HG03342 (cell line): ENCODE results near the gene ATF5.
"Not testable (repeated sequence)": the region's sequence is repeated elsewhere in the genome, so short reads cannot be mapped to it uniquely, and the experiment has no call there.

ENCODE experiments used
- ATAC-seq: cut with Tn5 transposase; IDR thresholded peaks from one replicate; pipeline ENCODE4 v1.9.1; 2021; ENCODE audit warnings: mild to moderate bottlenecking, moderate library complexity; ENCODE audit not compliant: unreplicated experiment

The ATF5 gene

GRCh38 chr19:49940482-49940791 is 11.4 kb downstream of the ATF5 start:
- no peak for ATAC-seq

DNA sequence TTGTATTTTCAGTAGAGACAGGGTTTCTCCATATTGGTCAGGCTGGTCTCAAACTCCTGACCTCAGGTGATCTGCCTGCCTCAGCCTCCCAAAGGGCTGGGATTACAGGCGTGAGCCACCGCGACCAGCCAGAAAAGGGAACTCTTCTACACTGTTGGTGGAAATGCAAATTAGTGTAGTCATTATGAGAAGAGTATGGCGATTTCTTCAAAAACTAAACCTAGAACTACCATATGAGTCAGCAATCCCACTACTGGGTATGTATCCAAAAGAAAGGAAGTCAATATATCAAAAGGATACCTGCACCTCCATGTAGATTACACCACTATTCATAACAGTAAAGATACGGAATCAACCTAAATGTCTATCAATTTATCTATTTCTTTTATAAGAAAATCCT is 15.6 kb downstream of the ATF5 start:
- ATAC-seq, result not testable (repeated sequence)

- ATAC-seq, result no peak
Observed at GRCh38 chr19:49946415-49946814, 17.4 kb downstream of the ATF5 start.

DNA sequence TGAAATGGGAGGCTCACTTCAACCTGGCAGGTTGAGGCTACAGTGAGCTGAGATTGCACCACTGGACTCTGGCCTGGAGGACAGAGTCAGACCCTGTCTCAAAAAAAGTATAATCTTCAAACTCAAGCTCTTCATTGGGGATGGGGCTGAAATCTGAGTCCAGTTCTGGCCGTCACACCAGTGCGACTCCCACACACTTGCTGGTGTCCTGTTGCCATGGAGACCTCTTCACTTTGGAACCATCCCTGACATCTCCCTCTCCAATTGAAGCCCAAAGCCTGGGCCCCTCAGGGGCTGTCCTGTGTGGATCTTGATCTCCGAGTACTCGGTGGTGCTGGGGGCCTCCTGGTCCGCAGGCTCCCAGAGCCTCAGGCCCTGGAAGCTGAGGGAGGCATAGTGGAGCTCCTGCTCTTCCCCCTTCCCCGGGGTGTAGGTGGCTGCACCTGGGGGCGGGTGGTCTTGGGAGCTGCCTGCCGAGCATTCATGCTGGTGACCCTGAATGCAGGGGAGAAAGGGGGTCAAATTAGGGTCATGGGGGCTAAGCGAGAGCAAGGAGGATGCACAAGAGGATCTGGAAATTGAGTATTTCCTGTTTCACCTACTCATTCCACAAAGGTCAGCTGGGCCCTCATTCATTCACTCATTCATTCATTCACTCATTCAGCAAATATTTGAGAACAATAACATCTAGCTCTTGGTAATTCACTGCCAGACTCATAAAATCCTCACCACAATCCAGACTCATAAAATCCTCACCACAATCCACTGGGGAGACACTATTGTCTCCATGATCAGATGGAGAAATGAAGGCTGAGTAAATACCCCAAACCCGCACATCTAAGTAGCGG is 21.0 kb downstream of the ATF5 start:
- no peak for ATAC-seq

DNA sequence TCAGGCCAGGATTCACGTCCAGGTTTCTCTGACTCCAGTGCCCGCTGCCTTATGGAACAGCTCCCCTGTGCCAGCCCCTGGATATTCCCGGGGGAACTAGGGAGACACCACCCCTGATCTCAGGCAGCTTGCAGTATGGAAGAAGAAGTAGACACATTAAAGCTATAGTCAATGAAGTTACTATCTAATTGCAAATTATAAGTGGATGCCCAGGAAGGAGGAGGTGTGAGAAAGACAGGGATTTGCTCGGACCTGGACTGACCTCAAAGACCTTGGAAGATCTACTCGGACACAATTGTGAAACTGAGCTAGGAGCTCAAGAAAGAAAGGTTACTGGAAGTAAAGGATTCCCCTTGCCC is 21.6 kb downstream of the ATF5 start:
- no peak for ATAC-seq

DNA sequence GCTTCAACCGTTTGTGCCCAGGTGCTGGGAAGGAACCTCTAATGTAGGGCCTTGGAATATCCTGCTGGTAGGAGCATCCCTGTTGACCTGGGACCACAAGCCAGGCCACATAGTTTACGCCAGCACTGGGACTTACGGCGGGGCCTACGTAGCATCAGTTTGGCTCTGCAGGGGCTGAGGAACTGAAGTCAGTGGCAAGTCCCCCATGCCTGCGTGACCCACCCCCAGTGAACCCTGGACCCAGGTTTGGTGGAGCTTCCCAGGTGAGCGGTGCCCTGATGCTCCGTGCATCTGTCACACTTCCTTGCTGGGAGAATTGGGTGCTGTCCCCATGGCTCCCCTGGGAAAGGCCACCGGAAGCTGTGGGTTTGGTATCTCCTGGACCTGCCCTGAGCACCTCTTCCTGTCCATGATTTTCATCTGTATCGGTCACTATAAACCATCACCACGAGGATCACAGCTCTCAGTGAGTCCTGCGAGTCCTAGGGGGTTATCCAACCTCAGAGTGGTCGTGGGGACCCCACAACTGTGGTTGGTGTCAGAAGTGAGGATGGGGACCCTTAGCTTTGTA is 22.0 kb downstream of the ATF5 start:
- ATAC-seq, result no peak

GRCh38 chr19:49951806-49952478 is 22.9 kb downstream of the ATF5 start:
- no peak for ATAC-seq

DNA sequence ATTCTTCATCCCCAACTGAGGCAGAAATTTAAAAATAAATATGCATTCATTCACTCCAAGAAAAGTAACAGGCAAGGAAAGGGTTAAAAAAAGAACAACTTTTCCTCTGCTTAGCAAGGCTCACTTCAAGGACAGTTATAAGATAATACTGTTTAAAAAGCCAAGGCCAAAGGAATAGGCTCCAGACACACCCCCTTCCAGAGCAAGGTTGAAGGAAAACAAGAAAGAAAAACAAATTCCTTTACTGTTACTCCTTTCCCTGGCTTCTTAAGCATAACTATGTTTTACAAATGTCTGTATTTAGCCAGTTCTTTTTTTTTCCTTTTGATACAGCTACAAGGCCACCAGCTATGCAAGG is 23.5 kb downstream of the ATF5 start:
- ATAC-seq, result no peak

DNA sequence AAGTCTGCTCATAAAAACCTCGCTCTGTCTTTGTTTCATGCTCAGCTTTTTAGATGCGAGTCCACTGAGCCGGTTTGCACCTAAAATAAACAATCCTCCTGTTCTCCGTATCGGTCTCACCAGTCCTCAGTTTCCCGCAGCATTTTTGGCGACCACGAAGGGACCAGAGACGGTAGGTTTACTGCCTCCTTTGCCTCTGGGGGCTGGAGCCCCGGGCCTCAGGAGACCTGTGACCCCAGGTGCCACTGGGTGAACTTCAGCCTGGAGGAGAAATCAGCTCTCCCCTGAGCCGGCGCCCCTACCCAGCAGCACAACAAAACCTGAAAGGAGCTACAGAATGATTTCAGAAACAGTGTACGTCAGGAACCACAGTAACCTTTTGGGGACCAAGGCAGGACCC is 23.9 kb downstream of the ATF5 start:
- no peak for ATAC-seq

- no peak for ATAC-seq
Observed at GRCh38 chr19:49953416-49953815, 24.4 kb downstream of the ATF5 start.

GRCh38 chr19:49954092-49954829 is 25.3 kb downstream of the ATF5 start:
- no peak for ATAC-seq

GRCh38 chr19:49954933-49955332 is 25.9 kb downstream of the ATF5 start:
- no peak for ATAC-seq

DNA sequence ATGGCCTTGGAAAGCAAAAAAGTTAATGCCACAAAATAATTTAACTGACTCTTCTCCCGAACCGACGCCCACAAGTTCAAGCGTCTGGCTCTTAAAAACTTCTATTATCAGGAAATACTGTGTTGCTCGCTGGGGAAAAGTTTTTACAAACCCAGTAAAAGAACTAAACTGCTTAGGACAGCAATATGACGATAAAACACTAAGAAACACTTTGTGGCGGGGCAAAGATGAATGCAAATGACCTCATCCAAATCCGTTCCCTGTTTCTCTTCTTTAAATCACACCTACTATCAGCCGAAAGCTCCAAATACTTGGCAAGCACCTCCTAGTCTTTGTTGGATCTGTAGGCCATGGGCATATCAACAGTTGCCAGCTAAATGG is 27.1 kb downstream of the ATF5 start:
- ATAC-seq, result no peak

- ATAC-seq, result no peak
Observed at GRCh38 chr19:49957262-49957915, 28.4 kb downstream of the ATF5 start.

GRCh38 chr19:49958144-49958543 is 29.1 kb downstream of the ATF5 start:
- not testable (repeated sequence) for ATAC-seq

DNA sequence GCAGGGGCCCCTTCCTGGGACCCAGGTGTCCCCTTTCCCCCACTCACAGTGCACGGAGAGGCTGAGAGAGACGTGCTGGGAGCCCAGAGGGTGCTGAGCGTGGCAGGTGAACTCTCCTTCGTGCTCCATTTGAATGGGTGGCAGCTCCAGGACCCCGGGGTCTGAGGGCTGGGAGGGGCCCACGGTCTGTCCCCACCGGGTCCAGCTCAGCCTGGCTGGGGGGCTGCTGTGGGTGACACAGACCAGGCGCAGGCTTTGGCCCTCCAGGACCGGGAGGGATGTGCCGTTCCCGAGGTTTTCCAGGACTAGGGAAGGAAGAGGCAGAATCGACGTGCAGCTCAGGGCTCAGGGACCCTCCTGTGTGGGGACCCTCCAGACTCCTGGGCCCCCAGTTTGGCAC is 29.6 kb downstream of the ATF5 start:
- not testable (repeated sequence) for ATAC-seq

- ATAC-seq, result not testable (repeated sequence)
Observed at GRCh38 chr19:49959892-49960291, 30.9 kb downstream of the ATF5 start.

DNA sequence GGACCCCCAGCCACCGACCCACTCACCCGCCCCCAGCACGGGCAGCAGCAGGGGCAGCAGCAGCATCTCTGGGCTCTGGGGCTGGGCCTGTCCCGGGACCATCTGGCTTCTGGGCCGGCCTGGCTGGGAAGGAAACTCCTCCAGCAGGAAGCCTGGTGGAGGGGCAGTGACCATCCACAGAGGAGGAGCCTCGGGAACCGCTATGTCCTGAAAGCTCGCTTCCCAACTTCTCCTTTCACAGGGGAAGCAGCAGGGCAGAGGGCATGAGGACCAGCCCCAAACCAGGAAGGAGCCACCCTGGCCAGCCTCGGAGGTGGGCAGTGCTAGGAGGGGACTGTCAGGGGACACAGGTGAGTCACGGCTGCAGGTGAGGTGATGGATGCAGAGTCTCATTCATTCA is 32.0 kb downstream of the ATF5 start, which contains the start of gene SIGLEC11:
Gene SIGLEC11 (minus strand): TSS at position 193 of the 400 bp plus-strand sequence. CDS start 91 bp downstream, at position 102.
- ATAC-seq, result not testable (repeated sequence)

- ATAC-seq, result no peak
Observed at GRCh38 chr19:49968279-49968922, 39.4 kb downstream of the ATF5 start.

DNA sequence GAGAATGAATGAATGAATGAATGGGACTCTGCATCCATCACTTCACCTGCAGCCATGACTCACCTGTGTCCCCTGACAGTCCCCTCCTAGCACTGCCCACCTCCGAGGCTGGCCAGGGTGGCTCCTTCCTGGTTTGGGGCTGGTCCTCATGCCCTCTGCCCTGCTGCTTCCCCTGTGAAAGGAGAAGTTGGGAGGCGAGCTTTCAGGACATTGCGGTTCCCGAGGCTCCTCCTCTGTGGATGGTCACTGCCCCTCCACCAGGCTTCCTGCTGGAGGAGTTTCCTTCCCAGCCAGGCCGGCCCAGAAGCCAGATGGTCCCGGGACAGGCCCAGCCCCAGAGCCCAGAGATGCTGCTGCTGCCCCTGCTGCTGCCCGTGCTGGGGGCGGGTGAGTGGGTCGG is 40.4 kb downstream of the ATF5 start:
- ATAC-seq, result not testable (repeated sequence)
